T-helper 1 cell treated with Interleukin-12 subunit alpha and Interleukin-12 subunit beta and Interleukin-4 antibody, amounts not matched to agents 30 ng/mL and 1 ng/mL, for 36 hours (primary cell): ENCODE data around the gene LNP1. TPM values are rescaled to one million over a fixed set of nuclear protein-coding genes. Genes with fewer than 3 reads are reported as not detected.

Experiments used
- intact Hi-C: fragments of 100-400 bp; cut with micrococcal nuclease; formaldehyde crosslinking; loops from one replicate; pipeline ENCODE4 v1.15.1; 2024
- total RNA-seq: library from RNA; stranded (reverse); gene quantifications from 2 replicates; pipeline ENCODE4 v1.2.3, GENCODE V29; 2022

LNP1 gene
- total RNA-seq, 1 donor from 2014 or later, result 1.5 TPM

DNA sequence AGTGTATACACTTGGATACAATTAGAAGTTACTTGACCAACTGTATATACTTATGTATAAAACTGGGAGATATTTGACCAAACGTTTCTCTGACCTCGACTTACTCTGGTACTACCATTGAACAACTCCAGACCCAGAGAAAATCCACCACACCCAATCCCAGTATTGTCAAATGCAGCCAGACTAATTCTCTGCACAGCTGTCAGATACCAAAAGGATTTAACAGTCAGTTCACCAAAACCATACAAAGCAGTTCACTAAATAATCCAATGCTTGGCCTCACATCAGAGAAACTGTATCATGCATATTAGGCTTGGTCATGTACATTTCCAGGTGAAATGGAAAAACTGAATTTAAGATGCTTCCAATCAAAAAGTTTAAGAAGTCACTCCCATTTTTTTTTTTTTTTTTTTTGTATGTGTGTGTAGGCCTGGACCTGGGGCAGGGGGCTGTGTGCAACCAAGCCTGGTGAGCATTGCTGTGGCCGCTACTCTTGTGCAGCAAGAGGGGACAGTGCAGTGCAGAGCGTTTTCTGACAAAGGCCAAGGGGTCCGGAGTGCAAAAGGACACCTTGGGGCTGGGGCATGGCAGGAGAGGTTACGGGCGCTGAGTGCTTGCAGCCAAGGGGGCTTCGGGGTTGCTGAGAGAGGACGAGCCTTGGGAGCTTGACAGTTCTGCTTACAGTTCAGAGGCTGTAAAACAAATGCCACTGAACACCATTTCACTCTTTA, 1.8 kb upstream of the LNP1 start:
- intact Hi-C loops, result loop anchor here (2.0 to 10.0 kb wide), 9 partner anchors 327 to 1877 kb away; partner anchors contain the start of genes CLDND1, CPOX, DCBLD2 and NXPE3

DNA sequence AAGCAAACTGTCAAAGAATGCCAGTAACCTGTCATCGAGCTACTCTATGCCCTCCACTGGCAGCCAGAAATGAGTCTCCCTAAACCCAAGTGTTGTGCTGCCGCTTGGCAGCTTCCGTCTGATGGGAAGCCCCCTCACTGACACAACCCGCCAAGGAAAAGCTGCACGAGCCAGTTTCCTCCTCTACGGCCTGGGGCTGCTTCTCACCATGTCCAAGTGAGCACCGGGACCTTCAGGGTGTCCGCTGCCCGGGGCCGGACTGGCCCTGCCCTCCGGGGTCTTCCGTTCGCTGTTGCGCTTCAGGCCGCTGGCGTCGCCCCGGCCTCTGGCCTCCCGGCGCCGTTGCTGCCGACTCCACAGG, 940 bp upstream of the LNP1 start:
- intact Hi-C loops, result loop anchor here (2.0 to 10.0 kb wide), 9 partner anchors 328 to 1878 kb away; partner anchors contain the start of genes CLDND1, CPOX, DCBLD2 and NXPE3

DNA sequence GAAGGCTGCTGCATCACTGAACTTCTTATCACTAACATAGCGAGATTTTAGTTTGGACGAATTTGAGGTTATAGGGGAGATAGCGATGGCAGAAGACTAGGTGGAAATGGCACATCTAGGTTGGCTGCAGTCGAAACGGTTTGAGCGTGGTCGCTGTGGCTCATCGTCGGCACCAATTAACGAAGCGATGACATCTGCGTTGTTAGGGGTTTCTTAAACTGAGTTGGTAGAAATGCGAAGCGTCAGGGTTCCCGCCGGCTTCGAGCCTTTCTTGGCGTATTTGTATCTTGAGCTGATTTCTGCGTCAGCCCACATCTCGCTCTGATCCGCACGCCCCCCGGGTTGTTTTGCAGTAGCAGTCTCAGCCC, 319 bp downstream of the LNP1 start:
- intact Hi-C loops, result loop anchor here (1.0 to 10.0 kb wide), 22 partner anchors 66 to 1879 kb away; partner anchors contain the start of genes CEP97, CLDND1, CMSS1 and CPOX

DNA sequence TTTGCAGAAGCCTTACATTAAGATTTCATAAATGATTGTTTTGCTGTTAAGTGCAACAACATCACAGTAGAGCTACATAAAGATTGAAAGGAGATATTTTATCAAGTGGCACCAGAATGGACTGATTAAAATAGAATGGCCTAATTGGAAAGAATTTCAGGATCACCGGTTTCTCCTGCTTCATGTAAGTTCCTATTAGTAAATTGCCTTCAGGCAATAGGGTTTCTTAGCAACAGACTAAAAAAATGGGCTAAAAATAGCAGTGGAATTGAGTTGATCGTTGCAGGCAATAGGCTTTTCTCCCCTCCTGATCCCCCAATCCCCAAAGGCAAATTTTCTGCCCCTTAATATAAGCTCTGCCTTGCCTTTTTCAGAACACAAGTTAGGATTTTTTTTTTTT, 917 bp downstream of the LNP1 start:
- intact Hi-C loops, result loop anchor here (5.0 to 10.0 kb wide), 7 partner anchors 330 to 1807 kb away; partner anchors contain the start of genes CPOX, NXPE3 and SENP7

DNA sequence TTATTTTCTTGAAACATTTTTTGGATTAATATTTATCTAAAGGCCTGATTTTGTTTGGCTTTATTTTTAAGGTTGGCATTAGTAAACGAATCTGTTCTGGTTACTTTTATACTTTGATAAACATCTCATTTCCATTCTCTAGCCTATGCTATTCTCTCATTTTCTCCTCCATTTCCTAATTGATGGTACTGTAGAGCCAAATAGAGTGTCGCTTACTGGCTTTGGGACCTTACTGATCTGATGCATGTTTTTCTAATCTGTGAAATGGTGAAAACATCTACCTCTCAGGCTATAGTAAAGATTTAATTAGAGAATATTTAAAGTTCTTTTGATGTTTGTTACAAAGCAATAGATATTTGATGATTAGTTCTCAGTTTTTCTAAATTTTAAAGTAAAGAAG, 1.6 kb downstream of the LNP1 start:
- intact Hi-C loops, result loop anchor here (5.0 to 10.0 kb wide), 7 partner anchors 331 to 1808 kb away; partner anchors contain the start of genes CPOX, NXPE3 and SENP7

DNA sequence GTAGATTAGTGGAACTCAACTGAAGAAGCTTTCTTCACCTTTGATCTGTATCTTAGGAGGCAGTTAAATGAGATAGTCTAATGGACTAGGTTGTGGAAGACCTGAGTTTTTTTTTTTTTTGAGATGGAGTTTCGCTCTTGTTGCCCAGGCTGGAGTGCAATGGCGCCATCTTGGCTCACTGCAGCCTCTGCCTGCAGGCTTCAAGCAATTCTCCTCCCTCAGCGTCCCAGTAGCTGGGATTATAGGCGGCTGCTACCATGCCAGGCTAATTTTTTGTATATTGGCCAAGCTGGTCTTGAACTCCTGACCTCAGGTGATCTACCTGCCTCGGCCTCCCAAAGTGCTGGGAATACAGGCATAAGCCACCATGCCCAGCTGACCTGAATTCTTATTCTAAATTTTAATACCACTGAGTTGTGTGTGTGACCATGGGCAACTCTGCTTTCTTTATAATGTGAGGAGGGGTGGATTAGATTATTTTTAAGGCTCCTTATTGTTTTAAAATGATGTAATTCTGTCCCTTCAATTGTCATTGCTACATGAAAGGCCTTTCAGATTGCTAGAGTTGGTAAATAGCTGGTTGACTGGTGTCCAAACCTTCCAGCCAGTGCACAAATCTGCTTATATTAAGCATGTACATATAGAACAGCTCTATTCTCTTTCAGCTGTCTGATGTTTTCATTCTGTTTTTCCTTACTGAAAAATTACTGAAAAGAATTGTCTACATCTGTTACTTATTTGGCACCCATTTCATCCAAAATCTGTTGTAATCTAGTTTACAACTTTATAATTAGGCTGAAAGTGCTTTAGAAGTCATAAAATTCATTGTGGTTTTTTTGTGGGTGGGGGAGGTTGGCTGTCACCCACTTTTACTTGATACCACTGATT, 2.3 kb downstream of the LNP1 start:
- intact Hi-C loops, result loop anchor here (5.0 to 10.0 kb wide), 7 partner anchors 331 to 1809 kb away; partner anchors contain the start of genes CPOX, NXPE3 and SENP7

DNA sequence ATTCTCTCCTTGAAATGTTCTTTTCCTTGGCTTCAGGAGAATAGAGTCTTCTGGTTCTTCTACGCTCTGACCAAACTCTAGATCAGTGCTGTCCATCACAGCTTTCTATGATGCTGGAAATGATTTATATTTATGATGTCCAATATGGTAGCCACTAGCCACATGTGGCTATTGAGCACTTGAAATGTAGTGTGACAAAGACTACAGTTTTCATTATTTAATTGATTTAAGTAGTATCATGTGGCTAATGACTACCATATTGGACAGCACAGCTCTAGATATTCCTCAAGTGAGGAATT, 2.9 kb downstream of the LNP1 start:
- intact Hi-C loops, result loop anchor here (5.0 to 10.0 kb wide), 7 partner anchors 332 to 1809 kb away; partner anchors contain the start of genes CPOX, NXPE3 and SENP7

DNA sequence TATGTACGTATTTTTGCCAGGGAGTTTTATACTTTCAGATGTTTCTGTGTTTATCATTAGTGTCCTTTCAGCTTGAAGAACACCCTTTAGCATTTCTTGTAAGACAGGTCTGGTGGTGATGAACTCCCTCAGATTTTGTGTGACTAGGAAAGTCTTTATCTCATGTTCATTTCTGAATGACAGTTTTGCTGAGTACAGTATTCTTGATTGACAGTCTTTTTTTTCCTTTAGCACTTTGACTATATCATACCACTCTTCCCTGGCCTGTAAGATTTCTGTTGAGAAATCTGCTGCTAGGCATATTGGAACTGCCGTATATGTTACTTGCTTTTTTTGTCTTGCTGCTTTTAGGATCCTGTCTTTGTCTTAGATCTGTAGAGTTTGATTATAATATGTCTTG, 5.8 kb downstream of the LNP1 start:
- intact Hi-C loops, result loop anchor here (10.0 kb wide), 2 partner anchors 1448 to 1812 kb away; partner anchors contain the start of gene CPOX

DNA sequence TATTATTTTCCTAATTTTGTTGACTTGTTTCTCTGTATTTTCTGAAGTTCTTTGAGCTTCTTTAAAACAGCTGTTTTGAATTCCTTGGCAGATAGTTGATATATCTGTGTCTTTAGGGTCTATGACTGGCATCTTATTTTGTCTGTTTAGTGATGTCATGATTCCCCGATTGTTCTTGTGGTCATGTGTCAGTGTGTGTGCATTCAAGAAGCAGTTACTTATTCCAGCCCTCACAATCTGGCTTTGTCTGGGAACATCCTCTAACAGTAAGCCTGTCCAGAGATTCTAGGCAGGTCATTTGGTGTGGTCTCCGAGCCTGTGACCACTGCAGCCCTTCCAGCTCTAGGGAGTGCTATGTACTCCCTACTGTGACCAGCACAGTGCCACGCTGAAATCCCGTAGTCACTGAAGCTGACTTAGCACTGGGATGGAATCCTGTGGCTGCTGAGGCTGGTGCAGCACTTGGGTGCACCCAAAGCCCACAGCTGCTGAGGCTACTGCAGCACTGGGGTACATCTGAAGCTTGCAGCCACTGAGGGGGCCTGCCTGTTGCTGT, 6.7 kb downstream of the LNP1 start:
- intact Hi-C loops, result loop anchor here (10.0 kb wide), 2 partner anchors 1447 to 1813 kb away; partner anchors contain the start of gene CPOX

DNA sequence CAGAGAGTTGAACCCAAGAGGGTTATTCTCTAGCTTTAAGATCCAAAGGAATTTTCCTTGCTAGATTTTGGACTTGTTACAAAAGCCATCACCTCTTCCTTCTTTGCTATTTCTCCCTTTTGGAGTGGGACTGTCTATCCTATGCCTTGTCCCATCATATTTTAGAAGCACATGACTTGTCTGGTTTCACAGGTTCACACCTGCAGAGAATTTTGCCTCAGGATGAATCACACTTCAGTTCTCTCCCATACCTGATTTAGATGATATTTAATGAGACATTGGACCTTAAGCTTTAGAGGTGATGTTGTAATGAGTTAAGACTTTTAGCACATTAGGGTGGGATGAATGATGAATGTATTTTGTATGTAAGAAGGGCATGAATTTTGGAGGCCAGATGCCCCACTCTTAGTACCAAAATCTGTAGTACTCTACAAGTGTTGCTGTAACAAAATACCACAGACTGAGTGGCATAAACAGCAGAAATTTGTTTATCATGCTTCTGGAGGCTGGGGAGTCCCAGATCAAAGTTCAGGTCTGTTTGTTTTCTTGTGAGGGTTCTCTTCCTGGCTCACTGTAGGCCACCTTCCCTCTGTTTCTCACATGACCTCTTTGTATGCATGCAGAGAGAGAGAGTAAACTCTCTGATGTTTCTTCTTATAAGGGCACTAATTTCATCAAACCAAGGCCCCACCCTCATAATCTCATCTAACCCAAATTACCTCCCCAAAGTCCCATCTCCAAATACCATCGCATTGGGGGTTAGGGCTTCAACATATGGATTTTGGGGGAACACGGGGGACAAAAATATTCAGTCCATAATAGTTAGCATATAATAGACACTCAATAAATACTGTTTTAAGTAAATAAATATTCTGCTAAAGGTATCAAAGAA, 10.0 kb downstream of the LNP1 start:
- intact Hi-C loops, result no loop called here

DNA sequence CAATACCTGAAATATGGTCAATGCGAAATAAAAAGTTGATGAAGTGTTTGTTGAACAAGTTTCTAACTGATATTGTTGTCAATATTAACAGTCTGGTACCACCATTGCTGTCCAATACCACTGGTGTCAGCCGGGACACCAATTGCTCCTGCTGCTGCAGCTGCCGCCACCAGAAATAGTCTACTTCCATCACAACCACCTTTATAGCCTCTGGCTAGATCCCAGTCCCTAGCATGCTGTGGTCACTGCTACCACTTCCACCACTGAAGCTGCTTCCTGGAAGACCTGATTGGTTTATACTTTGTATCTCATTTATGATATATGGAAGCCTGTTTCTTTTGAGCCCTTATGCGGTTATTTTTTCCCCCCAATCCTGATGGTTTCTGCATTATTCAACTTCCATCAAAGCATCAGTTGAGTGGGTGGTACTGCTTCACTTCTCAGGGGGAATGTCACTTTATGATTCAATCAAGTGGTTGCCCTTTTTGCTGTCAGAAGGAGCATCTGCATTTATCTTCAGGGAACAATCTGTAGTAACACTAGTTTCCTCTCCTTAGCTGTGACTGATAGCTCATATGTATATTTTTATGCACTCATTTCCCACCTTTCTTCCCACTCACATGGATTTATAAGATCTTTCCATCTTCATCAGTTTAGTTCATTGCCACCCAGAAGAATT, 11.7 kb downstream of the LNP1 start:
- intact Hi-C loops, result no loop called here

DNA sequence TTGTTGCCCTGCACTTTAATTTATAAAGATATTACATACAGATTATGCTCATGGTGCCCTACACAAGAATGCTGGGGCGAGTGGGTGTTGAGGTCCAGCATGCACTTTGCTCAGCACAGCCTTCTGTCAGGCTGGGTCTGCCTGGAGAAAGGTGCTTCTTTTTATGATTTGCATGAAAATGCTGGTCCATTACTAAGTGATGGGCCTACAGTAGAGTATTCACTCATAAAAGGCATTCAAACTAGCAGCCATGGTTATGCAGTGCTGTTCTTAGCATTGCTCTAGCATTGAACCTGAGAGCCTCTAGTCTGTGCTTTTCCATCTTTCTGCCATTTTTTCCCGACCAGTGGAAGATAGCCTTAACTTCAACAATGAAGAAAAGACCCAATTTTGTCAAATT, 12.3 kb downstream of the LNP1 start:
- intact Hi-C loops, result no loop called here

DNA sequence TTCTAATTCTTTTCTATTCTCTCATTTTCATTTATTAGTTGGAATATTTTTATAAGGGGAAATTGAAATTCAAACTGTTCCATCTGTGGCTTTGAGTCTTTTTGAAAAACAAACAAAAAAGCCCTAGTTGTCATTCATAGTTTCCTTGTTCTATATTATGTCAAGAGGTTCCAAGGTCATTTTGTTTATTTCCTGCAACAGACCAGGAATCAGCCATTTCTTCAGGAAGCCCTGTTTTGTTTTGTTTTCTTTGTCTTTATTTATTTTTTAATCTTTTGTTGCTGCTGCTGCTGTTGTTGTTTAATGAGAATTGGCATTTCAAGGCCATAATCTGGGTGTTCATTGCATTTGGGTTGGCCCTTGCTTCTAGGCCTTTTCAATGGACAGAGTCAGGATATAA, 14.8 kb downstream of the LNP1 start:
- intact Hi-C loops, result no loop called here

DNA sequence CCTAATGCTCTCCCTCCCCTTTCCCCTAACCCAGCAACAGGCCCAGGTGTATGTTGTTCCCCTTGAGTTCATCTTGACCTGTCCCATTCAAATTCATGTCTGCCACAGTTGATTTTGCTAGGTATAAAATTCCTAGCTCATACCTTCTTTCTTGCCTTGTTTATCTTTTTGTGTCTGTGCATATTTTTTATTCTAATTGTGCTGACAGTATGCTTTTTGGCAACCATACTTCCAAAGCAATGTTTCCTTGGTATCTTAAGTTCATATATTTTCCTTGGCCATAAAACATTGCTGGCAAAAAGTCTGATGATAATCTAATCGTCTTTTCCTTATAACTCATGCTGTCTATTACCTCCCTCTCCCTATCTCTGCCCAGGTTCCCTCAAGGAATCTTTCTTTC, 15.5 kb downstream of the LNP1 start:
- intact Hi-C loops, result no loop called here

DNA sequence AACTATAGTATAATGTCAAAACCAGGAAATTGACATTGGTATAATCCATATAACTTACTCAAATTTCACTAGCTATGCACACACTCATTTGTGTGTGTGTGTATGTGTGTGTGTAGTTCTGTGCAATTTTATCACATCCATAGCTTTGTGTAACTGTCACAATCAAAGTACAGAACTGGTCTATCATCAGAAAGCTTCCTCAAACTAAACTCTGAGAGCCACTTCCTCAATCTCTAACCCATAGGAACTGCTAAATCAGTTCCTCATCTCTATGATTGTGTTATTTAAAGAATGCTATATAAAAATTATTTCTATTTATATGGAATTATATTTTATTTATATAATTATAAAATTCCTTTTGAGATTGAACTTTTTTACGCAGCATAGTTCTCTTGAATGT, 18.1 kb downstream of the LNP1 start:
- intact Hi-C loops, result no loop called here

DNA sequence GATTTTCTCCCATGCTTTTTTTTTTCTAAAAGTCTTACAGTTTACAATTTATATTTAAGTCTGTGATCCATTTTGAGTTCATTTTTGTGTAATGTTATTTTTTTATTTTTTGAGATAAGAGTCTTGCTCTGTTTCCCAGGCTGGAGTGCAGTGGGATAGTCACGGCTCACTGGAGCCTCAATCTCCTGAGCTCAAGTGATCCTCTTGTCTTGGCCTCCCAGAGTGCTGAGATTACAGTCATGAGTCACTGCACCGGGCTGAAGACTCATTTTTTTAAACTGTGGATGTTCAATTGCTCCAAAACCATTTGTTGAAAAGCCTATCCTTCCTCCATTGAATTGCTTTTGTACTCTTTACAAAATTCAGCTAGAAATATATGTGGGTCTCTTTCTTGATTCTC, 19.5 kb downstream of the LNP1 start:
- intact Hi-C loops, result no loop called here

DNA sequence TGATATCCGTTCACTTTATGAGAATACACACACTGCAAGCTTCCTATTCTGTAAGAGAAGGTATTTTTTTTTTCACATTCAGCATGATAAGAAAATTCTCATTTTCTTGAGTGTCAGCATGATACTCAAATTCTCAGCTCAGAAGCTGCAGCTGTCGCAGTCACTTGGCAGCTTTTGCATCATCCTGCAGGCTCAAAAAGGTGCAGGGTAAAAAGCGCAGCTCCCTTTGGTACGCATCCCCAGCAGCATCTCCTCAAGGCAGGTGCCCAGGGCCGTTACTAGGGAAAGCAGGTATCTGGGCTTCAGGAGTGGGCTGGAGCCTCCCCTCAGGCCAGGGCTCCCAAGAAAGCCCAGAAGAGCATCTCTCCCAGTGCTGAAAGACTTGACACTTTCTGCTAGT, 22.3 kb downstream of the LNP1 start:
- intact Hi-C loops, result no loop called here

DNA sequence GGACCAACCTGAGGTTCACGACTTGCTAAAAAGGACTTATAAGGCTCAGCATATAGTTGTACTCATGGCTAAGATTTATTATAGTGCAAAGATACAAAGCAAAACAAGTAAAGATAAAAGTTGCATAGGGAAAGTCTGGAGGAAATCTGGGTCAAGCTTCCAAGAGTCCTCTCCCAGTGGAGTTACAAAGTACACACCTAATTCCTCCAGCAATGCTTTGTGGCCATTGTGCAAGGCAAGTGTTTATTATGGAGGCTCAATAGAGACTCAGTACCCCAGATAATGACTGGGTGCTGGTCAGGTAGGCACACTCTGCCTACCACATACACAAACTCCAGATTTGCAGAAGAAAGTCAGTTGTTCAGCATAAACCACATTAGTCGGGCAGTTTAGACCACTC, 22.9 kb downstream of the LNP1 start:
- intact Hi-C loops, result no loop called here

DNA sequence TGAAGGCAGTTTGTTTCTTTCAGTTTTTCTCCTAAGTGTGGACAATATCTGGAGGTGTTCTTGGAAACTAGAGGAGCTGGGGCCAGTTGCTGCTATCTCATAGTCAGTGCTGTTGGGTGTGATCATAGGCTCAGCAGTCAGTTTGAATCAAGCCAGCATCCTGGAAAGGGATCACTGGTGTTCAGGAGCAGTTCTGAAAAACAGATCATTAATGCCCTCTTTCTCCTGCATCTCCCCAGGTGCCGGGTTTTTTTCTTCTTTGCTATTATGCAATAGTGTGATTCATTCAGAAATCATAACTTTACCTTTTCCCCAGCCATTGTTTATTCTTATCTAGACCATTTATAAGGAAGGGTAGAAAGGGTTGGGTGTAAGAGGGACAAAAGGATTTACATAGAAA, 24.0 kb downstream of the LNP1 start:
- intact Hi-C loops, result no loop called here

DNA sequence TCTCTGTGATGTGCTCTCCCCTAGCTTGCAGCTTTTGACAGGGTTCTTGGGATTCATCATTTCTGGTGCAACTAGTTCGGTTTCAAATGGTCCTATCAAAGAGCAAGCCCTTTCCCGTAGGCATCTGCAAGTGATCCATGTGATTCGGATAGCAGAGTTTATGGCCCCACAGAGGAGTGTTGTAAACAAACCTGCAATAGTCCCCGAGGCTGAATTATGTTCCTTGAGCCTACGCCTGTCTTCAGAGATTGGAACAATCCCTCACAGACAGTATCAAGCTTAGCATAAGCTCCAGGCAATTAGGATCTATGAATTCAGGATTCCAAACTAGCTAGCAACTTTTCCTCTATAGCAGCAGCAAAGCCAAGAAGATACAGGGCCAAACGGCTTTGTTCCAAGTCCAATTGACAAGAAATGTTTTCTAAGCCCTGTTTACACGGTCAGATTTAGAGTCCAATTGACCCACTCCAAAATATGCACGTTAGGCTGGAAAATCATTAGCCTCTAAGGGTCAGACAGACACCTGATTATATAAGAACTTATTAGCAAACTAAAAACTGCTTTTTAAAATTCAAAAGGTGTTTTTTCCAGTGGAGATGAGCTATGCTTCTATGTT, 24.8 kb downstream of the LNP1 start:
- intact Hi-C loops, result no loop called here
